A549 (cell line): ENCODE measurements around the gene IQCF6. TPM values are rescaled to one million over a fixed set of nuclear protein-coding genes. Genes with fewer than 3 reads are reported as not detected.
"Not testable (repeated sequence)": the region's sequence is repeated elsewhere in the genome, so short reads cannot be mapped to it uniquely, and the experiment has no call there.

Experiments used
- ATAC-seq, 2 experiments: fragments of 200-7000 bp in 1 of 2; fragments of >200 bp in 1 of 2; cut with Nextera tagmentation in 1 of 2; cut with Tn5 transposase in 1 of 2; 3 replicates each; pipeline versions ENCODE4 v1.8.0 to v1.9.1; 2018 to 2020; ENCODE audit warnings: mild to moderate bottlenecking in 1 of 2, moderate library complexity in 1 of 2
- CTCF ChIA-PET: fragments of 300-600 bp; sonication (Branson Sonifier 250); formaldehyde crosslinking; extraction: SDS; loops from one replicate; lab custom pipeline; 2021; ENCODE audit warnings: antibody characterized with exemption, inconsistent platforms; lab: Yijun Ruan, JAX
- POLR2A ChIA-PET: fragments of 350-600 bp; formaldehyde crosslinking; extraction: SDS; loops from one replicate; lab custom pipeline; 2021; ENCODE audit warnings: antibody characterized with exemption, inconsistent platforms; lab: Yijun Ruan, JAX
- DNase-seq, 2 experiments: peaks; one replicate each; pipeline versions ENCODE4 v3.0.0 to v3.0.0-alpha.2; 2011 to 2016; ENCODE audit warnings: low read depth in 1 of 2, low spot score in 1 of 2
- FAIRE-seq: peaks from 2 replicates; lab custom pipeline; 2011; peaks lifted over from hg19 to GRCh38; lab: Jason Lieb, UNC
- H3K27ac ChIP-seq, 2 experiments: fragments of >200 bp; sonication (Bioruptor Twin); formaldehyde crosslinking; 3 replicates each; pipeline ENCODE4 v1.5.1; 2016 to 2017
- H3K4me1 ChIP-seq: fragments of >200 bp; sonication (Bioruptor Twin); formaldehyde crosslinking; 3 replicates; pipeline ENCODE4 v1.6.1; 2016
- H3K4me2 ChIP-seq: fragments of >200 bp; sonication (Bioruptor Twin); formaldehyde crosslinking; 3 replicates; pipeline ENCODE4 v1.6.1; 2016
- H3K4me3 ChIP-seq: fragments of >200 bp; sonication (Bioruptor Twin); formaldehyde crosslinking; 3 replicates; pipeline ENCODE4 v1.5.1; 2016
- H3K9me3 ChIP-seq: fragments of >200 bp; sonication (Bioruptor Twin); formaldehyde crosslinking; 3 replicates; pipeline ENCODE4 v1.6.1; 2016
- CBX2 ChIP-seq: fragments of 200-600 bp; sonication (generic); IDR thresholded peaks from 2 replicates; pipeline ENCODE4 v1.6.1; 2016; ENCODE audit warnings: low read depth, mild to moderate bottlenecking, borderline replicate concordance
- CHD2 ChIP-seq: fragments of 150-350 bp; IDR thresholded peaks from 2 replicates; pipeline ENCODE4 v1.6.1; 2014; ENCODE audit warnings: low read length; ENCODE audit not compliant: partially characterized antibody
- EHF ChIP-seq: fragments of 250-450 bp; sonication (Bioruptor Pico); IDR thresholded peaks from 2 replicates; pipeline ENCODE4 v1.5.0; 2020; ENCODE audit warnings: mild to moderate bottlenecking
- EP300 ChIP-seq, 2 experiments: fragments of >200 bp; sonication (Bioruptor Twin); formaldehyde crosslinking; IDR thresholded peaks; 2 replicates in 1 of 2; 3 replicates in 1 of 2; pipeline ENCODE4 v1.6.1; 2016 to 2017
- FOXS1 ChIP-seq: fragments of 250-450 bp; sonication (Bioruptor Pico); IDR thresholded peaks from 2 replicates; pipeline ENCODE4 v1.5.0; 2020; ENCODE audit warnings: mild to moderate bottlenecking, moderate library complexity
- GATA3 ChIP-seq: IDR thresholded peaks from 2 replicates; pipeline ENCODE4 v1.6.1; 2012; ENCODE audit warnings: borderline replicate concordance
- HOXB13 ChIP-seq: fragments of 250-450 bp; sonication (Bioruptor Pico); IDR thresholded peaks from 2 replicates; pipeline ENCODE4 v1.5.0; 2020; ENCODE audit warnings: low read depth, mild to moderate bottlenecking, moderate library complexity
- HOXB5 ChIP-seq: fragments of 250-450 bp; sonication (Bioruptor Pico); IDR thresholded peaks from 2 replicates; pipeline ENCODE4 v1.5.0; 2020; ENCODE audit warnings: mild to moderate bottlenecking, moderate library complexity
- KDM1A ChIP-seq: fragments of 200-600 bp; sonication (generic); IDR thresholded peaks from 2 replicates; pipeline ENCODE4 v1.6.1; 2016; ENCODE audit warnings: low read depth, mild to moderate bottlenecking
- KDM5A ChIP-seq: fragments of 200-600 bp; sonication (generic); IDR thresholded peaks from 2 replicates; pipeline ENCODE4 v1.6.1; 2016; ENCODE audit warnings: antibody characterized with exemption, mild to moderate bottlenecking
- MAFK ChIP-seq: fragments of 450-650 bp; IDR thresholded peaks from 2 replicates; pipeline ENCODE4 v1.6.1; 2014; ENCODE audit not compliant: partially characterized antibody
- POLR2A ChIP-seq: IDR thresholded peaks from 2 replicates; pipeline ENCODE4 v1.6.1; 2012; ENCODE audit warnings: mild to moderate bottlenecking, low read length
- RARB ChIP-seq: fragments of 250-450 bp; sonication (Bioruptor Pico); IDR thresholded peaks from 2 replicates; pipeline ENCODE4 v1.8.0; 2021; ENCODE audit warnings: mild to moderate bottlenecking, moderate library complexity
- SREBF2 ChIP-seq: fragments of 450-650 bp; IDR thresholded peaks from 2 replicates; pipeline ENCODE4 v1.6.1; 2014; ENCODE audit warnings: mild to moderate bottlenecking, moderate library complexity
- ZNF302 ChIP-seq: fragments of 250-450 bp; sonication (Bioruptor Pico); IDR thresholded peaks from 2 replicates; pipeline ENCODE4 v1.9.0; 2021; ENCODE audit warnings: inconsistent platforms, mild to moderate bottlenecking, moderate library complexity
- ZSCAN20 ChIP-seq: fragments of 250-450 bp; sonication (Bioruptor Pico); IDR thresholded peaks from 2 replicates; pipeline ENCODE4 v1.8.0; 2022; ENCODE audit warnings: mild to moderate bottlenecking, moderate library complexity
- WGBS: methylation state at CpG from one replicate; pipeline ENCODE4 v1.1.6; 2017; ENCODE audit errors: missing lambda C conversion rate; 5-methylcytosine and 5-hydroxymethylcytosine counted together
- polyA plus RNA-seq, 4 experiments: library from polyadenylated mRNA; depleted of rRNA in 3 of 4; stranded (reverse); fragments of >200 nt; fragmentation: RNase III in 1 of 4; extraction: RNeasy Plus Mini Kit Qiagen cat#74134 plus additional on column Dnase treatment in 1 of 4; gene quantifications; 2 replicates in 3 of 4; 3 replicates in 1 of 4; pipeline ENCODE4 v1.2.3, GENCODE V29; 2011 to 2017
- TF ChIP-seq, protein P1 (sequence below): IDR thresholded peaks from 2 replicates; pipeline ENCODE4 v1.6.1; 2012
- TF ChIP-seq, protein P2 (sequence below): fragments of 450-650 bp; IDR thresholded peaks from 2 replicates; pipeline ENCODE4 v1.6.1; 2014; ENCODE audit warnings: antibody characterized with exemption
- TF ChIP-seq, protein P3 (sequence below): fragments of 250-450 bp; sonication (Bioruptor Pico); IDR thresholded peaks from 2 replicates; pipeline ENCODE4 v1.5.0; 2020; ENCODE audit warnings: low read depth, mild to moderate bottlenecking, moderate library complexity
- TF ChIP-seq, protein P4 (sequence below): fragments of >200 bp; sonication (Bioruptor Twin); formaldehyde crosslinking; IDR thresholded peaks from 3 replicates; pipeline ENCODE4 v1.6.1; 2016
- TF ChIP-seq, protein P5 (sequence below): fragments of 200-600 bp; sonication (generic); IDR thresholded peaks from 2 replicates; pipeline ENCODE4 v1.6.1; 2016; ENCODE audit warnings: antibody characterized with exemption, mild to moderate bottlenecking, moderate library complexity

The IQCF6 gene
- polyA plus RNA-seq, 2 of the 4 experiments (the other 2 are of a cell fraction): not detected

DNA sequence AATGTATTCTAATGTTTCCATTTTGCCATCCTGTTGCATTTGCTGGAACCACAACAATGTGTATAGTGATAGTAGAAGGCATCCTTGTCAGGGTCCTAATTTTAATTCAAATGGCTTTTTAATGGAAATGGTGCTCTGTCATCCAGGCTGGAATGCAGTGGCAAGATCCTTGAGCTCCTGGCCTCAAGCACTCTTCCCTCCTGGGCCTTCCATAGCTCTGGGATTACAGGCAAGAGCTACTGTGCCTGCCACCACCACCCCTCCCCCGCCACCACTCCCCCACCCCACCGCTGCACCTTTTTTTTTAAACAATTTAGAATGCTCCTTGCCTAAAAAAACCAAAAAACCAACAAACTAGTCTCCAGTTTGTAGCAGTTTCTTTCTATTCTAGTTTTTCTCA is 15.2 kb upstream of the IQCF6 start (continued):
- TF ChIP-seq HOXB5 (CRISPR knock-in tag) (no peak), EHF (no peak), FOXS1 (CRISPR knock-in tag) (no peak), MAFK (no peak), GATA3 (no peak), SREBF2 (no peak)

DNA sequence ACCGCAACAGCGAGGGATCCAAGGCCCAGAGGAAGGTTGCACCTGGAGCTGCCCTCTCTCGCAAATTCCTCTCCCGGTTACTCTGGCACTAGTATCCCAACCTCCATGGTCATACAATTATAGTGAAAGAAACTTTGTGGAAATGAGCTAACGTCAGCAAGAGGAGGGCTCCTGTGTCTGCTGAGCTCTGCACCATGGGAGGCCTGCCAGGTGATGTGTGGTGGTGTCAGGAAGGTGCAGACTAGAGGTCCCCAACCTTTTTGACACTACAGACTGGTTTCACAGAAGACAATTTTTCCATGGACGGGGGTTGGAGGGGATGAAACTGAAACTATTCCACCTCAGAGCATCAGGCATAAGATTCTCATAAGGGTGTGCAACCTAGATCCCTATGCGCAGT is 13.2 kb upstream of the IQCF6 start:
- no peak for DNase-seq
- ChIA-PET CTCF (interaction anchor here (0.5 kb wide), 1 partner anchor 65 kb away, joined by 3 read pairs; no protein-coding TSS in a partner anchor), POLR2A (no interaction called here)
- Histone ChIP-seq H3K4me2 (no peak overlapping the region), H3K27ac (no peak overlapping the region), H3K4me1 (no peaks in the 10 kb centered on the region), H3K9me3 (no peaks in the 10 kb centered on the region), H3K4me3 (no peak overlapping the region)
- TF ChIP-seq KDM5A (no peak), FOXS1 (CRISPR knock-in tag) (no peak), ZNF302 (CRISPR knock-in tag) (no peak)
- 69% methylated on average over 7 of the region's 7 CpGs for WGBS
- no peak for ATAC-seq
- no peak for FAIRE-seq

DNA sequence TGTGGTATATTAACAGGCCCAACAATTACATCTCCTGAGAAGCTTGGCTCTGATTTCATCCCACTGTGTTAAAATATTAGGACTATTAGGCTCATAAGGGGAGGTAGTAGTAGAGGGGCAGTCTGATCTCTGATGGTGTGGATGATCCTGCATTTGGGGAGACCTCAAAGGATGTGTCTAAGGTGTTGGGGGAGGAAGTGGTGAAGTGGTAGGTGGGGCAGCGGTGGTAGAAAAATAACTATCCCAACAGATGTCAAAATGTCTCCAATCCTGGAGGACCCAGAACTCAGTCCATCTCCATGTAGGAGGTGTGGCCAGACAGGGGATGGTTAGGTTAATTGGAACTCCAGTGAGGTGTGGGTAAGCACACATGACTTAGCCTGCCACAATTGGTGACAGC is 10.4 kb upstream of the IQCF6 start:
- CTCF ChIA-PET: no interaction called here
- Histone ChIP-seq H3K27ac (no peak overlapping the region), H3K9me3 (no peaks in the 10 kb centered on the region), H3K4me1 (no peaks in the 10 kb centered on the region), H3K4me2 (no peak overlapping the region), H3K4me3 (no peak overlapping the region)
- DNase-seq (no peak), ATAC-seq (no peak), FAIRE-seq (no peak)
- 6% methylated on average over 1 of the region's 1 CpG for WGBS
- POLR2A ChIA-PET: no interaction called here
- TF ChIP-seq CHD2: no peak
- TF ChIP-seq FOXS1 (CRISPR knock-in tag): no peak
- TF ChIP-seq, protein P1, sequence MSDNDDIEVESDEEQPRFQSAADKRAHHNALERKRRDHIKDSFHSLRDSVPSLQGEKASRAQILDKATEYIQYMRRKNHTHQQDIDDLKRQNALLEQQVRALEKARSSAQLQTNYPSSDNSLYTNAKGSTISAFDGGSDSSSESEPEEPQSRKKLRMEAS: no peak
- TF ChIP-seq POLR2A: no peak
- TF ChIP-seq, protein P2, sequence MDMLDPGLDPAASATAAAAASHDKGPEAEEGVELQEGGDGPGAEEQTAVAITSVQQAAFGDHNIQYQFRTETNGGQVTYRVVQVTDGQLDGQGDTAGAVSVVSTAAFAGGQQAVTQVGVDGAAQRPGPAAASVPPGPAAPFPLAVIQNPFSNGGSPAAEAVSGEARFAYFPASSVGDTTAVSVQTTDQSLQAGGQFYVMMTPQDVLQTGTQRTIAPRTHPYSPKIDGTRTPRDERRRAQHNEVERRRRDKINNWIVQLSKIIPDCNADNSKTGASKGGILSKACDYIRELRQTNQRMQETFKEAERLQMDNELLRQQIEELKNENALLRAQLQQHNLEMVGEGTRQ: no peak
- TF ChIP-seq RARB: no peak
- no peak for TF ChIP-seq MAFK
- TF ChIP-seq, protein P3, sequence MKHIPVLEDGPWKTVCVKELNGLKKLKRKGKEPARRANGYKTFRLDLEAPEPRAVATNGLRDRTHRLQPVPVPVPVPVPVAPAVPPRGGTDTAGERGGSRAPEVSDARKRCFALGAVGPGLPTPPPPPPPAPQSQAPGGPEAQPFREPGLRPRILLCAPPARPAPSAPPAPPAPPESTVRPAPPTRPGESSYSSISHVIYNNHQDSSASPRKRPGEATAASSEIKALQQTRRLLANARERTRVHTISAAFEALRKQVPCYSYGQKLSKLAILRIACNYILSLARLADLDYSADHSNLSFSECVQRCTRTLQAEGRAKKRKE (CRISPR knock-in tag): no peak
- TF ChIP-seq, protein P4, sequence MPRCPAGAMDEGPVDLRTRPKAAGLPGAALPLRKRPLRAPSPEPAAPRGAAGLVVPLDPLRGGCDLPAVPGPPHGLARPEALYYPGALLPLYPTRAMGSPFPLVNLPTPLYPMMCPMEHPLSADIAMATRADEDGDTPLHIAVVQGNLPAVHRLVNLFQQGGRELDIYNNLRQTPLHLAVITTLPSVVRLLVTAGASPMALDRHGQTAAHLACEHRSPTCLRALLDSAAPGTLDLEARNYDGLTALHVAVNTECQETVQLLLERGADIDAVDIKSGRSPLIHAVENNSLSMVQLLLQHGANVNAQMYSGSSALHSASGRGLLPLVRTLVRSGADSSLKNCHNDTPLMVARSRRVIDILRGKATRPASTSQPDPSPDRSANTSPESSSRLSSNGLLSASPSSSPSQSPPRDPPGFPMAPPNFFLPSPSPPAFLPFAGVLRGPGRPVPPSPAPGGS: no peak
- TF ChIP-seq KDM1A: no peak
- TF ChIP-seq HOXB13 (CRISPR knock-in tag): no peak

DNA sequence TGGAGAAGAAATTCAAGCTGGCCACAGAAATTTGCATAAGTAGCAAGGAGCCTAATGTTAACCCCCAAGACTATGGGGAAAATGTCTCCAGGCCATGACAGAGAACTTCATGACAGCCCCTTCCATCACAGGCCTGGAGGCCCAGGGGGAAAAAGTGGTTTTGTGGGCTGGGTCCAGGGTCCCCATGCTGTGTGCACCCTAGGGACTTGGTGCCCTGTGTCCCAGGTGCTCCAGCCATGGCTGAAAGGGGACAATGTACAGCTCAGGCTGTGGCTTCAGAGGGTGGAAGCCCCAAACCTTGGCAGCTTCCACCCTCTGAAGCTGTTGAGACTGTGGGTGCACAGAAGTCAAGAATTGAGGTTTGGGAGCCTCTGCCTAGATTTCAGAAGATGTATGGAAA is 8.5 kb upstream of the IQCF6 start:
- POLR2A ChIA-PET, H3K4me2 ChIP-seq, FAIRE-seq, H3K4me1 ChIP-seq, DNase-seq, ATAC-seq, H3K9me3 ChIP-seq, CTCF ChIA-PET, H3K4me3 ChIP-seq, H3K27ac ChIP-seq: not testable (repeated sequence)

DNA sequence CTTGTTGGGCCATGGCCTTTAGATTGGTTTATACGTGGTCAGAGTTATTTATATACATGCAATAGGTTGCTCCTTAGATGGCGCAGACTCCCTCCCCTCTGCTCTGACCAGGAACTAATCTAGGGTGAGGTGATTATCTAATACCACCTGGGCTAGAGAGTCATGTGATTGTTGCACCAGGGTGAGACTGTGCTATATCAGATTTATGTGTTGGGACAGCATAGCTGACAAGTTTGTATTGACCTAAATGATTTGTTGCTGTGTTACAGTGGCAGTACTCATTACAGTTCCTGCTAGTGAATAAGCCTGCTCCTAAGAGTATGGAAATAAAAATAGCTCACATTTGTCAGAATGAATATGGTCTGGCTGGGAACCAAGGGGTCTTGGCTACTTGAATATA is 7.2 kb upstream of the IQCF6 start:
- ATAC-seq: no peak
- H3K9me3 ChIP-seq: no peaks in the 10 kb centered on the region
- TF ChIP-seq EP300 (IDR thresholded peaks at IDR 0.05) (no peak), CBX2 (no peak), HOXB5 (CRISPR knock-in tag) (no peak), CHD2 (no peak), ZSCAN20 (CRISPR knock-in tag) (no peak)
- TF ChIP-seq, protein P2: no peak
- TF ChIP-seq, protein P5, sequence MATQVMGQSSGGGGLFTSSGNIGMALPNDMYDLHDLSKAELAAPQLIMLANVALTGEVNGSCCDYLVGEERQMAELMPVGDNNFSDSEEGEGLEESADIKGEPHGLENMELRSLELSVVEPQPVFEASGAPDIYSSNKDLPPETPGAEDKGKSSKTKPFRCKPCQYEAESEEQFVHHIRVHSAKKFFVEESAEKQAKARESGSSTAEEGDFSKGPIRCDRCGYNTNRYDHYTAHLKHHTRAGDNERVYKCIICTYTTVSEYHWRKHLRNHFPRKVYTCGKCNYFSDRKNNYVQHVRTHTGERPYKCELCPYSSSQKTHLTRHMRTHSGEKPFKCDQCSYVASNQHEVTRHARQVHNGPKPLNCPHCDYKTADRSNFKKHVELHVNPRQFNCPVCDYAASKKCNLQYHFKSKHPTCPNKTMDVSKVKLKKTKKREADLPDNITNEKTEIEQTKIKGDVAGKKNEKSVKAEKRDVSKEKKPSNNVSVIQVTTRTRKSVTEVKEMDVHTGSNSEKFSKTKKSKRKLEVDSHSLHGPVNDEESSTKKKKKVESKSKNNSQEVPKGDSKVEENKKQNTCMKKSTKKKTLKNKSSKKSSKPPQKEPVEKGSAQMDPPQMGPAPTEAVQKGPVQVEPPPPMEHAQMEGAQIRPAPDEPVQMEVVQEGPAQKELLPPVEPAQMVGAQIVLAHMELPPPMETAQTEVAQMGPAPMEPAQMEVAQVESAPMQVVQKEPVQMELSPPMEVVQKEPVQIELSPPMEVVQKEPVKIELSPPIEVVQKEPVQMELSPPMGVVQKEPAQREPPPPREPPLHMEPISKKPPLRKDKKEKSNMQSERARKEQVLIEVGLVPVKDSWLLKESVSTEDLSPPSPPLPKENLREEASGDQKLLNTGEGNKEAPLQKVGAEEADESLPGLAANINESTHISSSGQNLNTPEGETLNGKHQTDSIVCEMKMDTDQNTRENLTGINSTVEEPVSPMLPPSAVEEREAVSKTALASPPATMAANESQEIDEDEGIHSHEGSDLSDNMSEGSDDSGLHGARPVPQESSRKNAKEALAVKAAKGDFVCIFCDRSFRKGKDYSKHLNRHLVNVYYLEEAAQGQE: no peak
- TF ChIP-seq, all 56 proteins: peak for 0
- H3K27ac ChIP-seq: no peak overlapping the region
- H3K4me1 ChIP-seq: no peaks in the 10 kb centered on the region
- FAIRE-seq: no peak
- POLR2A ChIA-PET: no interaction called here
- 42% methylated on average over 2 of the region's 2 CpGs for WGBS
- no peak for DNase-seq
- no peak overlapping the region for H3K4me3 ChIP-seq
- CTCF ChIA-PET: no interaction called here
- H3K4me2 ChIP-seq: no peak overlapping the region
